RCC 7860 (cell line): ENCODE results near the gene MAN2A1.

Experiments
- DNase-seq: peaks from one replicate; pipeline ENCODE4 v3.0.0-alpha.2; 2015; ENCODE audit warnings: low spot score
- FAIRE-seq: peaks from 2 replicates; lab custom pipeline; 2012; peaks lifted over from hg19 to GRCh38; lab: Jason Lieb, UNC

MAN2A1 gene

DNA sequence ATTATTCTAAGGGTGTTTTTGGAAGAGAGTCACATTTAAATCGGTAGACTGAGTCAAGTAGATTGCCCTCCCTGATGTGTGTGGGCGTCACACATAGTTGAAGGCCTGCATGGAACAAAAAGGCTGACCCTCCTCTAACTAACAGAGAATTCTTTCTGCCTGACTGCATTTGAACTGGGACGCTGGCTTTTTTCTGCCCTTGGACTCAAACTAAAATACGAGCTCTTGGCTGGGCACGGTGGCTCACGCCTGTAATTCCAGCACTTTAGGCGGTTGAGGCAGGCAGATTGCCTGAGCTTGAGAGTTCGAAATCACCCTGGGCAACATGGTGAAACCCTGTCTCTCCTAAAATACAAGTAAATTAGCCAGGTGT is 209.4 kb downstream of the MAN2A1 start:
- FAIRE-seq (no peak), DNase-seq (no peak)

DNA sequence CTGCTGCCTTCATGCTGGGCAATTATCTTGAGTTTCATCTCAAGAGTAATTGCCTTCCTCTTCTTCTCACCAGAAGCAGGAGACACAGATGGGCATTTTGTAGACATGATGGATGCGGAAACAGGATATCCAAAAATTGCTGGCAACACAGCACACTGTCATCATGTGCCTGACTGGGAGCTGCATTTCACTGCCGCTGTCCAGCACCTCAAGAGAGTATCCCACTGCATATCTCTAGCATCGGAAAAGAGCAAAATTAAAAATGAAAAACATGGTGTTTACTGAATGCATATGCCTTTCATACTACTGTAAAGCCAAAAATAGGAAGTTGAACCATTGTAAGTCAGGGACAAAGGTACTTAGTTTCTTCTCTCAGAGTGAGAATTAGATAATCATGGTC is 210.7 kb downstream of the MAN2A1 start:
- FAIRE-seq (no peak), DNase-seq (no peak)

DNA sequence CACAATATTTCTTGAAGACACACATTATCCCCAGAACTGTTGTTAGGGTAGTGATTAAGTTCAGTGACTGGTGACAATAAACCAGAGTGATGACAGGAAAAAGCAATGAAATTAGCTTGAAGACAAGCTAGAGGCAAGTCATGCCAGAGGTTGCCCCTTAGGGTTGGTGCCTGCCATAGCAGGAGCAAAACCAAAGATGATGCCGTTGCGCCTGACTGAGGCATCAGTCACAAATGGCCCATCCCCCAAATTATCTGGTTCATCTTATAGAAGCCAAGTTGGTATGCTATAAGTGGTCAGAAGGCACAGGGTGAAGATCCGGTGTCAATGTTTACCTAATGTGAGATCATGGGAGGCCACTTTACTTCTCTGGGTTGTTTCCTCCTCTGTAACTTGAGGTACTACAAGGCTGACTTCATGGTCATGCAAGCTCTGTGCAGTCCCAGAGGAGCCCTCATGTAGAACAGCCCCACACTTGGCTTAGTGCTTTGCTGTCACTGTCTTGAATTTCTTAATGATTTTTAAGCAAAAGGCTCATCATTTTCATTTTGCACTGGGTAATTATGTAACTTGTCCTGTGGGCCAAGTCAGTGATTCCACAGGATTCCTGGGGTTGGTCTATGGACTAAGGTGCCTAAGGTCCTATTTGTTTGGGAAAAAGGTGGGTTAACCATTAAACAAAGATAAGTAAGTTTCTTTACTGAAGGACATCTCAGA is 211.3 kb downstream of the MAN2A1 start:
- peak; percentile 79 for DNase-seq
- FAIRE-seq = no peak

DNA sequence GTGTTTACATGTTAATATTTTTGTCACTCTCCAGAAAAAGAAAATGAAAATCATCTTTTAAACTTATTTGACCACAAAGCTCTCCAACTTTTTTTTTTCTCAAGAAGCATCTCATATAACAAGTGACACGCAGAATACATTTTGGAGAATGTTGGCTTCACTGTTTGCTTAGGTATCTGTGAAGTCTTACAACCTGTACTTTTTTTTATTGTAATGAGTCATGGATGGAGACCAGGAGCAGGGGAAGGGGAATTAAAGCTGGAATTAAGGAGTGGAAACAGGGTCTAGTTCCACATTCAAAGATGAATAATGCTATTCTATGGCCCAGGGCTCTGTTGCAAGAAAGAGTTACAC is 211.9 kb downstream of the MAN2A1 start:
- no peak for DNase-seq
- no peak for FAIRE-seq

DNA sequence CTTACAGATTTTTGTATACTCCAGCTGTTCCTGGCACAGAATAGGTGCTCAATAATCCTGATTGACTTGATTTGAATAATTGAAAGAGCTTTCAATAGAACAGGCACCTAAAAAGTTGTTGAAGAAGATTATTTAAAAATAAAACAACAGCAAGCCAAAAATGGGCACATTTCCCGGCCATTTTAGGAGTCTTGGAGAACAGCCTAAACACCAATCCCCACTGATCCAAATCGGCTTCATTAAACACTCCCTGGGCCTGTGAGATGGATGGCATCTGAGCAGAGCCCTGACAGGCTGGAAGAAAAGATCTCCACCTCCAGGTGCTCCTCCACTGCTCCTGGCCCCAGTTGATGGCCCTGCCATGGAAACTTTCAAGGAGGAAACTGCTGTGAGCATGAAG is 213.3 kb downstream of the MAN2A1 start:
- FAIRE-seq (no peak), DNase-seq (no peak)

- FAIRE-seq (no peak), DNase-seq (no peak)
These were observed 216.2 kb downstream of the MAN2A1 start for GRCh38 chr5:109905906-109906305.

DNA sequence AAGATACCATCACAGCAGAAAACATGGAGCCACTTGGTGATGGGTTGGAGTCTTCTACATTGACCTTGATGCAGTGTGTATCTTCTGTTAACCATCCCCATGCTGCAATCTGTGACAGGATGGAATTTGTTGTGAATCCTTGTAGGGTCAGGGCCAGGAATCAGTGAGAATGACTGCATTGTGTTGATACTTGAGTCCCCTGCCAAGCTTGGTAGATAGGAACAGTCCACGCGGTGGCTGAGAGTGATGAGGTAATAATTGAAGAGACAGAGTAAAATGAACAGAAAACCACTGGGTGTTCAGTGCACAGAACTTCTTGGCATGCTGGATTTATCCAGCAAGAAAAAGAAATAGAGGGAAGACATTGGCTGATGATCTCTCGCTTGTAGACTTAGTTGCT is 217.5 kb downstream of the MAN2A1 start:
- DNase-seq = no peak
- no peak for FAIRE-seq

GRCh38 chr5:109907731-109908130 is 218.0 kb downstream of the MAN2A1 start:
- peak; percentile 65 for FAIRE-seq

DNA sequence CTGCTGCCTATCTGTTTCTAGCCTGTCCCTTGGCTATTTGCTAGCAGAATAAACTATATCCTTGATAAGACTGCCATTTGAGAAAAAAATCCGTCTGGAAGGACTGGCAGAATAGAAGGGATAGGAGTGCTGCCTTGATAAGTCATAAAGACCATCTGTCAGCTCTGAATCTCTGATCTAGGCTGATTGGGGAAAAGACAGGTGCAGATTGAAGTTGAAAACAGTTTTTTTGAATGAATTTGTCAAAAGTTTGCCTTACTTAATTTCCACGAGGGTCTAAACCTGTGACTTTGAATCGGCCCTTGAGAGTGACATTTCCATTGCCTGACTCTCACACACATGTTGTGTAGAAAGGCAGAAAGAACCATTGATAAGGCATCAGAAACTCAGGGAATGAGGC is 218.6 kb downstream of the MAN2A1 start:
- FAIRE-seq = no peak
- no peak for DNase-seq

More at GRCh38 chr5:109907731-109908130, 218.0 kb downstream of the MAN2A1 start:
- DNase-seq = peak; percentile 39

DNA sequence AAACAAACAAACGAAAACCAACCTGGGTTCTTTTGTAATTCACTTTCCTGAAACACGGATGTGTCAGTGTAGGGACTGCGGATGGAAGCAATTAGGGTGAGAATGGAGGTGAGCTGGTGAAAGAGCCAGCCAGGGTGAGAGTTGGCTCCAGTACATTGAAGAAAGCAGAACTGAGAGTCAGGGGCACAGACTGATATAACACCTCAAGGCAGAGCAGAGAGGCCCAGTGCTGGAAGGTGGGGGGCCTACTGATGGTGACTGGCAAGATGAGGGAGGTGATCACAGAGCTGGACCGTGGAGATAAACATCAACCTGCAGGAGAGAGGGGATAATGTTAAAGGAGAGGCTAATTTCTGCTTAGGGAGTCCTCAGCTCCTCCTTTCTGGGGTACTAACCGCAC is 221.1 kb downstream of the MAN2A1 start:
- FAIRE-seq (no peak), DNase-seq (no peak)

GRCh38 chr5:109911731-109912130 is 222.0 kb downstream of the MAN2A1 start:
- no peak for FAIRE-seq
- DNase-seq = no peak

- FAIRE-seq (no peak), DNase-seq (no peak)
These were observed 225.2 kb downstream of the MAN2A1 start for GRCh38 chr5:109914906-109915305.

DNA sequence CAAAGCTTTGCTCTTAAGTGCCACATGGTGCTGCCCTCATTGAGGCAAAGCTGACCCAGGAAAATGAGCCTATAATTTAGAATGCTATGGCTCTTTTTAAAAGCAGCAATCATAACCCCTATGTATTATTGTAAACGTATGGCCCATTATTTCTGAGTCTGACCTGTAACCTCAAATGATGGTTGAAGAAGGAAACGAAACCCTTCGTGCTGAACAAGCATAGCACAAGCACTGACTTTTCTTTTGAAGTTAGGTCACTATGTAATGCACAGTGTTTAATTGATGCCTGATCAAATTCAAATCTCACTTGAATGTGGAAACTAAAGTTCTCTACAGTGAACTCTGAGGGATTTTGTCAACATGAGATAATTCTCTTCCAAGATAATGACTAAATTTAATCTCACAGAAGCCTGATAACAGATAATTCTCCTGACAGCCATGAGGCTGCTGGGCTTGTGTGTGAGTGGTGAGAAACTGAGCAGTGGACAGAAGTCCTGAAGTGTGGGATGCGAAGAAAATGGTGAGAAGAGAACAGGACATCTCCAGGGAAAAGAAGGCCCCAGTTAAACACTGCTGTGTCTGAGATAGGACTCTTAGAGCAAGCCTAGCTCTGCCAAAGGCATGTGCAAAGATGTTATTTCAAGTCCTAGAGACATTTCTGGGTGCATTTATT is 226.9 kb downstream of the MAN2A1 start:
- FAIRE-seq (no peak), DNase-seq (no peak)
